Calu3 (cell line): ENCODE measurements around the gene URB1. TPM values are rescaled to one million over a fixed set of nuclear protein-coding genes. Genes with fewer than 3 reads are reported as not detected.

Source experiments
- BruUV-seq: library from RNA; stranded (reverse); fragments of 400-500 nt; replicated peaks from 2 replicates; lab custom pipeline; 2021; lab: Mats Ljungman, UMichigan
- CTCF ChIA-PET: fragments of 300-600 bp; sonication (Branson Sonifier 250); formaldehyde crosslinking; loops from one replicate; lab custom pipeline; 2022; ENCODE audit warnings: antibody characterized with exemption; lab: Charles Lee
- DNase-seq: peaks from one replicate; pipeline ENCODE4 v3.0.0; 2022
- H3K27ac Mint-ChIP-seq: one replicate; pipeline ENCODE4 v1.8.0; 2022; ENCODE audit warnings: mixed read lengths; ENCODE audit not compliant: unreplicated experiment
- H3K27me3 Mint-ChIP-seq: one replicate; pipeline ENCODE4 v1.8.0; 2022; ENCODE audit warnings: mixed read lengths; ENCODE audit not compliant: unreplicated experiment
- H3K36me3 Mint-ChIP-seq: one replicate; pipeline ENCODE4 v1.8.0; 2022; ENCODE audit warnings: mild to moderate bottlenecking, moderate library complexity, mixed read lengths; ENCODE audit not compliant: insufficient read depth, unreplicated experiment
- H3K4me1 Mint-ChIP-seq: one replicate; pipeline ENCODE4 v1.8.0; 2022; ENCODE audit warnings: mild to moderate bottlenecking, low read depth, mixed read lengths; ENCODE audit not compliant: unreplicated experiment
- H3K4me3 Mint-ChIP-seq: one replicate; pipeline ENCODE4 v1.8.0; 2022; ENCODE audit warnings: mild to moderate bottlenecking, low read depth, moderate library complexity, mixed read lengths; ENCODE audit not compliant: unreplicated experiment
- H3K9me3 Mint-ChIP-seq: one replicate; pipeline ENCODE4 v1.8.0; 2022; ENCODE audit warnings: low read depth, mixed read lengths; ENCODE audit not compliant: unreplicated experiment
- intact Hi-C: fragments of 100-400 bp; cut with micrococcal nuclease; formaldehyde crosslinking; loops from one replicate; pipeline ENCODE4 v1.10.0; 2022; ENCODE audit not compliant: unreplicated experiment
- total RNA-seq: library from RNA; stranded (reverse); gene quantifications from 2 replicates; pipeline ENCODE4 v1.2.3, GENCODE V29; 2022
- TF ChIP-seq, protein P1 (sequence below): fragments of 200-600 bp; IDR thresholded peaks from one replicate; pipeline ENCODE4 v1.8.0; 2022; ENCODE audit warnings: antibody characterized with exemption; ENCODE audit not compliant: unreplicated experiment

URB1 gene
- total RNA-seq, 1 experiment from 2014 or later: 16.5 TPM

DNA sequence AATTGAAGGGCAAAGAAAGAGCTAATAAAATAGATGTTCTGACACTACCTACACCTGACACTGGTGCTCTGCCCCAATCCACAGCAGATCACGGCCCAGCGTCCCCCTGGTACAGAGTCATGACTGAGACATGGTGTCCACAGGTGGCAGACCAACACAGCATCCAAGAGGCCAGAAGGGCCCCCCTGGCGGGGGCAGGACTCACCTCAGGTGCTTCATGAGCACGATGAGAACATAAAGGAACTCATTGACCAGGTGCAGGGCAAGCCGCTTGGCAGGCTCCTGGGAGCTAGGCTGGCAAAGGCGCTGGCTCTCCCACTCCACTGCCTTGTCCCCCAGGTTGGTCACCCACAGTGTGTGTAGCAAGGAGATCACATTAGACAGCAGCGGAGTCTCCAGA is 73.8 kb downstream of the URB1 start:
- CTCF ChIA-PET: no interaction called here
- no TSS peak for BruUV-seq
- no peaks in the 10 kb centered on the region for H3K9me3 Mint-ChIP-seq
- H3K27ac Mint-ChIP-seq: no peak overlapping the region
- H3K4me3 Mint-ChIP-seq: no peak overlapping the region
- TF ChIP-seq, protein P1, sequence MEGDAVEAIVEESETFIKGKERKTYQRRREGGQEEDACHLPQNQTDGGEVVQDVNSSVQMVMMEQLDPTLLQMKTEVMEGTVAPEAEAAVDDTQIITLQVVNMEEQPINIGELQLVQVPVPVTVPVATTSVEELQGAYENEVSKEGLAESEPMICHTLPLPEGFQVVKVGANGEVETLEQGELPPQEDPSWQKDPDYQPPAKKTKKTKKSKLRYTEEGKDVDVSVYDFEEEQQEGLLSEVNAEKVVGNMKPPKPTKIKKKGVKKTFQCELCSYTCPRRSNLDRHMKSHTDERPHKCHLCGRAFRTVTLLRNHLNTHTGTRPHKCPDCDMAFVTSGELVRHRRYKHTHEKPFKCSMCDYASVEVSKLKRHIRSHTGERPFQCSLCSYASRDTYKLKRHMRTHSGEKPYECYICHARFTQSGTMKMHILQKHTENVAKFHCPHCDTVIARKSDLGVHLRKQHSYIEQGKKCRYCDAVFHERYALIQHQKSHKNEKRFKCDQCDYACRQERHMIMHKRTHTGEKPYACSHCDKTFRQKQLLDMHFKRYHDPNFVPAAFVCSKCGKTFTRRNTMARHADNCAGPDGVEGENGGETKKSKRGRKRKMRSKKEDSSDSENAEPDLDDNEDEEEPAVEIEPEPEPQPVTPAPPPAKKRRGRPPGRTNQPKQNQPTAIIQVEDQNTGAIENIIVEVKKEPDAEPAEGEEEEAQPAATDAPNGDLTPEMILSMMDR: no peak
- DNase-seq: no peak
- peaks cover 13% of the 10 kb centered on the region for H3K4me1 Mint-ChIP-seq
- intact Hi-C loops: no loop called here
- peaks cover 18% of the 10 kb centered on the region for H3K36me3 Mint-ChIP-seq
- H3K27me3 Mint-ChIP-seq: no peaks in the 10 kb centered on the region

DNA sequence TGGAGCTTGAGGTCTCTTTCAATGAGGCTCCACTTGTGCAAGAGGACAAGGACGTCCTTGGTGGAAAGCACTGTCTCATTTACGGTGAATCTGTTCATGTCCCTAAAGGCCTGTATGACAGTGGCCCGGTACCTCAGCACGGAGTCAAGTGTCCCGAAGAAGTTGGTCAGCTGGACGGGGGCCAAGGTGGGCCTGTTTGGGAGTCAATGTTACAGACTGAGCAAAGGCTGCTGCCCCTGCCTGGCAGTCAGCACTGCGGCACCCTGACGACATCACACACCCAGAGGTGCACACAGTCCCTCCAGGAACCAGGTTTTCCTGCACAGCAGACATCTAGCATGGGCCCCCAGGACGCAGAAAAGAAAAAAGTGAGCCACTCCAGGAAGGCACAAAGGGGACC is 75.1 kb downstream of the URB1 start:
- CTCF ChIA-PET: interaction anchor here (0.8 to 0.9 kb wide), 2 partner anchors 11 to 14 kb away, joined by 3 read pairs; no protein-coding TSS in a partner anchor
- Mint-ChIP-seq H3K36me3 (peaks cover 13% of the 10 kb centered on the region), H3K4me3 (no peak overlapping the region), H3K4me1 (peaks cover 6% of the 10 kb centered on the region), H3K9me3 (no peaks in the 10 kb centered on the region), H3K27ac (no peak overlapping the region), H3K27me3 (no peaks in the 10 kb centered on the region)
- no peak for DNase-seq
- intact Hi-C loops: no loop called here
- no TSS peak for BruUV-seq
- TF ChIP-seq, protein P1: no peak

DNA sequence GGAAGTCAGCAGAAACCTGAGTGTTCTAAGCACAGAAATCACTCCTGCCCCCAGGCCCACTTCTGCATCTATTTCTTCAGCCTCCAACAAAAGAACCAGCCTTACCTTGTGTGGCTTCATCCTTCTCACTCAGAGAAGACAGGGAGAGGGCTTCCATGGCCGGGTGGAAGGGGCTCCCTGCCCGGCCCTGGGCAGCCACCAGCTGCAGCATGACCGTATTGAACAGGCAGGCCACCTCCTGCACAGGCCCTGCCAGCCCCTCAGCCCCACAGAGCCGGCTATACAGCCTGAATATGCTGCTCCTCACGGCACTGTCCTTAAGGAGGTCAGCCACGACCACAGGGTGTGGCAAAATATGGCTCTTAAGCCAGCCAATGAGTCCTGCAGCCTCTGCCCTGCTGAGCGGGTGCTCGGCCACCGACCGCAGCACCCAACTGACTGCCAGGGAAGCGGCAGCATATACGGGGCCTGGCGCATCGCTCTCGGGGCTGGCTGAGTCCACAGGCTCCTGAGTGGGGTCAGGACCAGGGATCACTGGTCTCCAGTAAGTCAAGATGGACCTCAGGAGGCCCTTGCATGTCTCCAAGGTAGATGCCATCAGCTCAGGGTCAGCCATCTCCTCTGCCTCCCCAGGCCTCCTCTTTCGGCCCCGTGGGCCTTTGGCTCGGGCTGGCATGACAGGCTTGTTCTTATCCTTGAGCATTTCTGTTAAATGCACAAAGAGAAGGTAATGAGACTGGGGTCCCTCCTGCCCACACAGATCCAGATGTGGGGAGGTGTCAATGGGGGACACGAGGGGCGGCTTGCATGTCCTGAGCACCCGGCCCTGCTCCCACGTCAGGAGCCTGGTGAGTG is 76.2 kb downstream of the URB1 start:
- no peak for DNase-seq
- H3K4me1 Mint-ChIP-seq: no peaks in the 10 kb centered on the region
- intact Hi-C loops: no loop called here
- no peak overlapping the region for H3K27ac Mint-ChIP-seq
- H3K4me3 Mint-ChIP-seq: no peak overlapping the region
- CTCF ChIA-PET: interaction anchor here (0.8 to 0.9 kb wide), 2 partner anchors 10 to 16 kb away, joined by 3 read pairs; no protein-coding TSS in a partner anchor
- no TSS peak for BruUV-seq
- no peaks in the 10 kb centered on the region for H3K27me3 Mint-ChIP-seq
- TF ChIP-seq, protein P1: no peak
- H3K9me3 Mint-ChIP-seq: no peaks in the 10 kb centered on the region
- H3K36me3 Mint-ChIP-seq: peaks cover 14% of the 10 kb centered on the region

DNA sequence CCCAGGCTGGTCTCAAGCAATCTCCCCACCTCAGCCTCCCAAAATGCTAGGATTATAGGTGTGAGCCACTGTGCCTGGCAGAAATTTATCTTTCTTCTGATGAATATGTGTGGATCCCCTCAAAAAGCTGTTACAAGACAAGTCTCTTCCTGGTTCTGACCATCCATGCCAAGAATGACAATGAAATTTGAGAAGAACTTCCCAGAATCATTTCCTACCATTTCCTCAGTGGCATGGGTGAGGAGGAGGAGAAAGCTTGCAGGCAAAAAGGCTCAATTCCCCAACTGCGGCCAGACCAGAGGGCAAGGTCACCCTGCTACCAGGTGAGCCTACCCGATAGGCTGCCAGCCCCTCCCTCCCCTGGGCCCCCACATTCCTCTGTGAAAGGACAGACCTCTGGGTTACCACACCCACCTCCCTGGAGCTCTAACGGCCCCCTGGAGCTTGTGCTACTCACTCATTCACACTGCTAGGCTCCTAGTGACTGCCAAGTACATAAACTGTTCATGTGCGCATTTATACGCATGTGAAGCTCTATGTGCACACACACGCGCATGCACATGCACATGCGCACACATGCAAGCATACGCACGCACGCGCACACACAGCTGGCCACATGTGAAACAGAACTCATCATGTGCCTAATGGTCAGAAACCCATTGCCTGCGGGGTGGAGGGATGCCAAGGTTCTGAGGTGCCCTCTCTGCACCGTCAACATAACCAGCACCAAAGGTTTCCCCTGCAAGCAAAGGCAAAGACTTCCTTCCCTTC is 77.1 kb downstream of the URB1 start:
- DNase-seq: no peak
- H3K4me1 Mint-ChIP-seq: no peaks in the 10 kb centered on the region
- no TSS peak for BruUV-seq
- H3K27ac Mint-ChIP-seq: no peak overlapping the region
- no peaks in the 10 kb centered on the region for H3K27me3 Mint-ChIP-seq
- TF ChIP-seq, protein P1: no peak
- intact Hi-C loops: no loop called here
- no peaks in the 10 kb centered on the region for H3K9me3 Mint-ChIP-seq
- peaks cover 17% of the 10 kb centered on the region for H3K36me3 Mint-ChIP-seq
- CTCF ChIA-PET: interaction anchor here (0.6 kb wide), 1 partner anchor 13 kb away, joined by 3 read pairs; no protein-coding TSS in a partner anchor
- no peak overlapping the region for H3K4me3 Mint-ChIP-seq
